HepG2 (cell line): ENCODE results near the gene SGCD. TPM values are rescaled to one million over a fixed set of nuclear protein-coding genes. Genes with fewer than 3 reads are reported as not detected.

ENCODE experiments used
- ARHGAP35 ChIP-seq: sonication (generic); formaldehyde crosslinking; IDR thresholded peaks from 2 replicates; pipeline ENCODE4 v1.9.0; 2022; ENCODE audit warnings: mild to moderate bottlenecking, inconsistent platforms, moderate library complexity, missing genetic modification reagents, borderline replicate concordance
- ARNT ChIP-seq: fragments of 450-650 bp; IDR thresholded peaks from 2 replicates; pipeline ENCODE4 v1.6.1; 2017
- ATAD3A ChIP-seq: sonication (generic); formaldehyde crosslinking; IDR thresholded peaks from 2 replicates; pipeline ENCODE4 v1.4.0; 2020; ENCODE audit warnings: missing genetic modification reagents
- HOXD1 ChIP-seq: sonication (generic); formaldehyde crosslinking; IDR thresholded peaks from 2 replicates; pipeline ENCODE4 v1.5.0; 2020; ENCODE audit warnings: missing genetic modification reagents
- NCOR1 ChIP-seq: fragments of 200-600 bp; sonication (generic); IDR thresholded peaks from 2 replicates; pipeline ENCODE4 v1.7.0; 2017; ENCODE audit warnings: antibody characterized with exemption, low read length, borderline replicate concordance
- NFKB2 ChIP-seq: sonication (generic); formaldehyde crosslinking; IDR thresholded peaks from 2 replicates; pipeline ENCODE4 v1.4.0; 2020; ENCODE audit warnings: missing genetic modification reagents, borderline replicate concordance
- SP5 ChIP-seq: IDR thresholded peaks from 2 replicates; pipeline ENCODE4 v1.6.1; 2016; ENCODE audit warnings: low read depth, borderline replicate concordance
- ZNF224 ChIP-seq: sonication (generic); formaldehyde crosslinking; IDR thresholded peaks from 2 replicates; pipeline ENCODE4 v1.5.0; 2020; ENCODE audit warnings: mild to moderate bottlenecking, missing genetic modification reagents
- ZNF383 ChIP-seq: sonication (generic); formaldehyde crosslinking; IDR thresholded peaks from 2 replicates; pipeline ENCODE4 v1.4.0; 2020; ENCODE audit warnings: missing genetic modification reagents, mild to moderate bottlenecking, borderline replicate concordance
- ZNF441 ChIP-seq: sonication (generic); formaldehyde crosslinking; IDR thresholded peaks from 2 replicates; pipeline ENCODE4 v1.7.0; 2021; ENCODE audit warnings: missing genetic modification reagents, borderline replicate concordance
- ZNF556 ChIP-seq: sonication (generic); formaldehyde crosslinking; IDR thresholded peaks from 2 replicates; pipeline ENCODE4 v1.4.0; 2020; ENCODE audit warnings: mild to moderate bottlenecking, missing genetic modification reagents, borderline replicate concordance
- ZNF782 ChIP-seq: sonication (generic); formaldehyde crosslinking; IDR thresholded peaks from 2 replicates; pipeline ENCODE4 v1.4.0; 2020; ENCODE audit warnings: missing genetic modification reagents, mild to moderate bottlenecking, borderline replicate concordance
- ZNF839 ChIP-seq: sonication (generic); formaldehyde crosslinking; IDR thresholded peaks from 2 replicates; pipeline ENCODE4 v1.4.0; 2020; ENCODE audit warnings: missing genetic modification reagents, mild to moderate bottlenecking, borderline replicate concordance
- polyA plus RNA-seq, 8 experiments: library from polyadenylated mRNA; depleted of rRNA in 3 of 8; stranded (reverse) in 7 of 8; unstranded in 1 of 8; fragments of >200 nt; fragmentation: Illumina TruSeq in 4 of 8; extraction: Trizol in 4 of 8; gene quantifications; 2 replicates each; pipeline versions ENCODE4 v1.2.1 to v1.2.3, GENCODE V29; 2011 to 2016; ENCODE audit warnings: low read depth in 4 of 8, missing spikeins in 1 of 8, mixed read lengths in 1 of 8; ENCODE audit not compliant: insufficient read depth in 1 of 8
- total RNA-seq, 5 experiments: library from RNA; depleted of rRNA; stranded (reverse); fragments of >200 nt; fragmentation: Illumina TruSeq; extraction: Trizol; gene quantifications; 2 replicates each; pipeline ENCODE4 v1.2.3, GENCODE V29; 2016; ENCODE audit warnings: low read depth in 1 of 5
- TF ChIP-seq, protein P1 (sequence below): sonication (generic); formaldehyde crosslinking; IDR thresholded peaks from 2 replicates; pipeline ENCODE4 v1.4.0; 2020; ENCODE audit warnings: mild to moderate bottlenecking, missing genetic modification reagents, borderline replicate concordance
- TF ChIP-seq, protein P2 (sequence below): sonication (generic); formaldehyde crosslinking; IDR thresholded peaks from 2 replicates; pipeline ENCODE4 v1.4.0; 2020; ENCODE audit warnings: low read depth, mild to moderate bottlenecking, missing genetic modification reagents
- TF ChIP-seq, protein P3 (sequence below): sonication (generic); formaldehyde crosslinking; IDR thresholded peaks from 2 replicates; pipeline ENCODE4 v1.5.1; 2020; ENCODE audit warnings: missing genetic modification reagents, mild to moderate bottlenecking, borderline replicate concordance
- TF ChIP-seq, protein P4 (sequence below): sonication (generic); formaldehyde crosslinking; IDR thresholded peaks from 2 replicates; pipeline ENCODE4 v1.5.1; 2020; ENCODE audit warnings: missing genetic modification reagents, mild to moderate bottlenecking, borderline replicate concordance
- TF ChIP-seq, protein P5 (sequence below): sonication (generic); formaldehyde crosslinking; IDR thresholded peaks from 2 replicates; pipeline ENCODE4 v1.5.0; 2020; ENCODE audit warnings: mild to moderate bottlenecking, missing genetic modification reagents

The SGCD gene
- total and polyA plus RNA-seq, 2 of the 13 experiments (the other 11 are each of a cell fraction or from before 2014, with no cell fraction given) = not detected

DNA sequence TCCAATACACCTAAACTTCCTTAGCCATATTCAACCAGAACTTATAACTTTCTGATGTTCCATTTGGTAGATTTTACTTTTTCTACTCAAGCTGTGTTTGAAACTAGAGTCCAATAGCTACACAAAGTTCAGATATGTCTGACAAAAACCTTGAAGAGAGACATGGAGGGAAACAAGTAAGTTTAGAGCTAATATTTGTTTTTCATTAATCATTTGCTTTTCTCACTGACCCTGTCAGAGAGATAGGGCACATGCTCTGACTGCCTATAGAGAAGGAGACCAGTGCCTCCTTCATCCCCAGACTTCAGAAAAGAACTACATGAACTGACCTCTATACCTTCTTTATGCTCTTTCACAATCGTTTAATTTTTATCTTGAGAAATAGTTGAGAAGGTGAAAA is 366.1 kb downstream of the SGCD start (continued):
- TF ChIP-seq, protein P1, sequence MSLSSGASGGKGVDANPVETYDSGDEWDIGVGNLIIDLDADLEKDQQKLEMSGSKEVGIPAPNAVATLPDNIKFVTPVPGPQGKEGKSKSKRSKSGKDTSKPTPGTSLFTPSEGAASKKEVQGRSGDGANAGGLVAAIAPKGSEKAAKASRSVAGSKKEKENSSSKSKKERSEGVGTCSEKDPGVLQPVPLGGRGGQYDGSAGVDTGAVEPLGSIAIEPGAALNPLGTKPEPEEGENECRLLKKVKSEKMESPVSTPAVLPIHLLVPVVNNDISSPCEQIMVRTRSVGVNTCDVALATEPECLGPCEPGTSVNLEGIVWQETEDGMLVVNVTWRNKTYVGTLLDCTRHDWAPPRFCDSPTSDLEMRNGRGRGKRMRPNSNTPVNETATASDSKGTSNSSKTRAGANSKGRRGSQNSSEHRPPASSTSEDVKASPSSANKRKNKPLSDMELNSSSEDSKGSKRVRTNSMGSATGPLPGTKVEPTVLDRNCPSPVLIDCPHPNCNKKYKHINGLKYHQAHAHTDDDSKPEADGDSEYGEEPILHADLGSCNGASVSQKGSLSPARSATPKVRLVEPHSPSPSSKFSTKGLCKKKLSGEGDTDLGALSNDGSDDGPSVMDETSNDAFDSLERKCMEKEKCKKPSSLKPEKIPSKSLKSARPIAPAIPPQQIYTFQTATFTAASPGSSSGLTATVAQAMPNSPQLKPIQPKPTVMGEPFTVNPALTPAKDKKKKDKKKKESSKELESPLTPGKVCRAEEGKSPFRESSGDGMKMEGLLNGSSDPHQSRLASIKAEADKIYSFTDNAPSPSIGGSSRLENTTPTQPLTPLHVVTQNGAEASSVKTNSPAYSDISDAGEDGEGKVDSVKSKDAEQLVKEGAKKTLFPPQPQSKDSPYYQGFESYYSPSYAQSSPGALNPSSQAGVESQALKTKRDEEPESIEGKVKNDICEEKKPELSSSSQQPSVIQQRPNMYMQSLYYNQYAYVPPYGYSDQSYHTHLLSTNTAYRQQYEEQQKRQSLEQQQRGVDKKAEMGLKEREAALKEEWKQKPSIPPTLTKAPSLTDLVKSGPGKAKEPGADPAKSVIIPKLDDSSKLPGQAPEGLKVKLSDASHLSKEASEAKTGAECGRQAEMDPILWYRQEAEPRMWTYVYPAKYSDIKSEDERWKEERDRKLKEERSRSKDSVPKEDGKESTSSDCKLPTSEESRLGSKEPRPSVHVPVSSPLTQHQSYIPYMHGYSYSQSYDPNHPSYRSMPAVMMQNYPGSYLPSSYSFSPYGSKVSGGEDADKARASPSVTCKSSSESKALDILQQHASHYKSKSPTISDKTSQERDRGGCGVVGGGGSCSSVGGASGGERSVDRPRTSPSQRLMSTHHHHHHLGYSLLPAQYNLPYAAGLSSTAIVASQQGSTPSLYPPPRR (CRISPR knock-in tag) = peak; percentile 45; the same call in 1 of the 2 replicates
- TF ChIP-seq ZNF224 (CRISPR knock-in tag) (no peak), ZNF782 (CRISPR knock-in tag) (no peak), ZNF383 (CRISPR knock-in tag) (no peak), ZNF556 (CRISPR knock-in tag) (no peak; the same call in 1 of the 2 replicates), HOXD1 (CRISPR knock-in tag) (no peak), NFKB2 (CRISPR knock-in tag) (no peak), ARNT (no peak), ARHGAP35 (CRISPR knock-in tag) (no peak), ATAD3A (CRISPR knock-in tag) (no peak), SP5 (CRISPR knock-in tag) (no peak), ZNF839 (CRISPR knock-in tag) (no peak), ZNF441 (CRISPR knock-in tag) (no peak), NCOR1 (peak; percentile 52; the same call in 1 of the 2 replicates)
- TF ChIP-seq, protein P2, sequence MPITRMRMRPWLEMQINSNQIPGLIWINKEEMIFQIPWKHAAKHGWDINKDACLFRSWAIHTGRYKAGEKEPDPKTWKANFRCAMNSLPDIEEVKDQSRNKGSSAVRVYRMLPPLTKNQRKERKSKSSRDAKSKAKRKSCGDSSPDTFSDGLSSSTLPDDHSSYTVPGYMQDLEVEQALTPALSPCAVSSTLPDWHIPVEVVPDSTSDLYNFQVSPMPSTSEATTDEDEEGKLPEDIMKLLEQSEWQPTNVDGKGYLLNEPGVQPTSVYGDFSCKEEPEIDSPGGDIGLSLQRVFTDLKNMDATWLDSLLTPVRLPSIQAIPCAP (CRISPR knock-in tag) = no peak
- TF ChIP-seq, protein P3, sequence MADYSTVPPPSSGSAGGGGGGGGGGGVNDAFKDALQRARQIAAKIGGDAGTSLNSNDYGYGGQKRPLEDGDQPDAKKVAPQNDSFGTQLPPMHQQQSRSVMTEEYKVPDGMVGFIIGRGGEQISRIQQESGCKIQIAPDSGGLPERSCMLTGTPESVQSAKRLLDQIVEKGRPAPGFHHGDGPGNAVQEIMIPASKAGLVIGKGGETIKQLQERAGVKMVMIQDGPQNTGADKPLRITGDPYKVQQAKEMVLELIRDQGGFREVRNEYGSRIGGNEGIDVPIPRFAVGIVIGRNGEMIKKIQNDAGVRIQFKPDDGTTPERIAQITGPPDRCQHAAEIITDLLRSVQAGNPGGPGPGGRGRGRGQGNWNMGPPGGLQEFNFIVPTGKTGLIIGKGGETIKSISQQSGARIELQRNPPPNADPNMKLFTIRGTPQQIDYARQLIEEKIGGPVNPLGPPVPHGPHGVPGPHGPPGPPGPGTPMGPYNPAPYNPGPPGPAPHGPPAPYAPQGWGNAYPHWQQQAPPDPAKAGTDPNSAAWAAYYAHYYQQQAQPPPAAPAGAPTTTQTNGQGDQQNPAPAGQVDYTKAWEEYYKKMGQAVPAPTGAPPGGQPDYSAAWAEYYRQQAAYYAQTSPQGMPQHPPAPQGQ (CRISPR knock-in tag) = no peak
- TF ChIP-seq, protein P4, sequence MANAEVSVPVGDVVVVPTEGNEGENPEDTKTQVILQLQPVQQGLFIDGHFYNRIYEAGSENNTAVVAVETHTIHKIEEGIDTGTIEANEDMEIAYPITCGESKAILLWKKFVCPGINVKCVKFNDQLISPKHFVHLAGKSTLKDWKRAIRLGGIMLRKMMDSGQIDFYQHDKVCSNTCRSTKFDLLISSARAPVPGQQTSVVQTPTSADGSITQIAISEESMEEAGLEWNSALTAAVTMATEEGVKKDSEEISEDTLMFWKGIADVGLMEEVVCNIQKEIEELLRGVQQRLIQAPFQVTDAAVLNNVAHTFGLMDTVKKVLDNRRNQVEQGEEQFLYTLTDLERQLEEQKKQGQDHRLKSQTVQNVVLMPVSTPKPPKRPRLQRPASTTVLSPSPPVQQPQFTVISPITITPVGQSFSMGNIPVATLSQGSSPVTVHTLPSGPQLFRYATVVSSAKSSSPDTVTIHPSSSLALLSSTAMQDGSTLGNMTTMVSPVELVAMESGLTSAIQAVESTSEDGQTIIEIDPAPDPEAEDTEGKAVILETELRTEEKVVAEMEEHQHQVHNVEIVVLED (CRISPR knock-in tag) = no peak
- TF ChIP-seq, protein P5, sequence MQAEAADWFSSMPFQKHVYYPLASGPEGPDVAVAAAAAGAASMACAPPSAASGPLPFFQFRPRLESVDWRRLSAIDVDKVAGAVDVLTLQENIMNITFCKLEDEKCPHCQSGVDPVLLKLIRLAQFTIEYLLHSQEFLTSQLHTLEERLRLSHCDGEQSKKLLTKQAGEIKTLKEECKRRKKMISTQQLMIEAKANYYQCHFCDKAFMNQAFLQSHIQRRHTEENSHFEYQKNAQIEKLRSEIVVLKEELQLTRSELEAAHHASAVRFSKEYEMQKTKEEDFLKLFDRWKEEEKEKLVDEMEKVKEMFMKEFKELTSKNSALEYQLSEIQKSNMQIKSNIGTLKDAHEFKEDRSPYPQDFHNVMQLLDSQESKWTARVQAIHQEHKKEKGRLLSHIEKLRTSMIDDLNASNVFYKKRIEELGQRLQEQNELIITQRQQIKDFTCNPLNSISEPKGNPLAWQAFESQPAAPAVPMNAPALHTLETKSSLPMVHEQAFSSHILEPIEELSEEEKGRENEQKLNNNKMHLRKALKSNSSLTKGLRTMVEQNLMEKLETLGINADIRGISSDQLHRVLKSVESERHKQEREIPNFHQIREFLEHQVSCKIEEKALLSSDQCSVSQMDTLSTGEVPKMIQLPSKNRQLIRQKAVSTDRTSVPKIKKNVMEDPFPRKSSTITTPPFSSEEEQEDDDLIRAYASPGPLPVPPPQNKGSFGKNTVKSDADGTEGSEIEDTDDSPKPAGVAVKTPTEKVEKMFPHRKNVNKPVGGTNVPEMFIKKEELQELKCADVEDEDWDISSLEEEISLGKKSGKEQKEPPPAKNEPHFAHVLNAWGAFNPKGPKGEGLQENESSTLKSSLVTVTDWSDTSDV = no peak
